Karpas-422 (cell line): ENCODE measurements around the gene MRPL54. TPM values are rescaled to one million over a fixed set of nuclear protein-coding genes. Genes with fewer than 3 reads are reported as not detected.
"Not testable (repeated sequence)": the region's sequence is repeated elsewhere in the genome, so short reads cannot be mapped to it uniquely, and the experiment has no call there.

Experiments used
- DNase-seq: peaks from one replicate; pipeline ENCODE4 v3.0.0-alpha.2; 2015
- H2AFZ ChIP-seq: fragments of 200-600 bp; sonication (generic); 2 replicates; pipeline ENCODE4 v1.6.1; 2014; ENCODE audit warnings: antibody characterized with exemption, low read length, mixed read lengths
- H3K27ac ChIP-seq: fragments of 200-600 bp; sonication (generic); 2 replicates; pipeline ENCODE4 v1.5.1; 2014; ENCODE audit warnings: mild to moderate bottlenecking, low read length, moderate library complexity
- H3K27me3 ChIP-seq: fragments of 200-600 bp; sonication (generic); 2 replicates; pipeline ENCODE4 v1.6.1; 2014; ENCODE audit warnings: low read length, mixed read lengths
- H3K36me3 ChIP-seq: fragments of 200-600 bp; sonication (generic); 2 replicates; pipeline ENCODE4 v1.6.1; 2014; ENCODE audit warnings: low read length, mixed read lengths; ENCODE audit not compliant: insufficient read depth
- H3K4me1 ChIP-seq: fragments of 200-600 bp; sonication (generic); 2 replicates; pipeline ENCODE4 v1.6.1; 2014; ENCODE audit warnings: mild to moderate bottlenecking, low read length, mixed read lengths
- H3K4me2 ChIP-seq: fragments of 200-600 bp; sonication (generic); 2 replicates; pipeline ENCODE4 v1.6.1; 2014; ENCODE audit warnings: low read length, low read depth, mild to moderate bottlenecking; ENCODE audit not compliant: poor library complexity, severe bottlenecking
- H3K4me3 ChIP-seq: fragments of 200-600 bp; sonication (generic); 2 replicates; pipeline ENCODE4 v1.5.1; 2014; ENCODE audit warnings: mild to moderate bottlenecking, antibody characterized with exemption, low read length, mixed read lengths
- H3K79me2 ChIP-seq: fragments of 200-600 bp; sonication (generic); 2 replicates; pipeline ENCODE4 v1.6.1; 2014; ENCODE audit warnings: mild to moderate bottlenecking, low read length, mixed read lengths
- H3K9ac ChIP-seq: fragments of 200-600 bp; sonication (generic); 2 replicates; pipeline ENCODE4 v1.6.0; 2014; ENCODE audit warnings: low read length
- H3K9me2 ChIP-seq: fragments of 200-600 bp; sonication (generic), shearing (Covaris generic); replicated peaks from 2 replicates; pipeline ENCODE4 v1.6.0; 2014; ENCODE audit warnings: mild to moderate bottlenecking, low read length, moderate library complexity; ENCODE audit not compliant: insufficient read depth
- H3K9me3 ChIP-seq: fragments of 300-700, 200-600 bp; sonication (generic); 2 replicates; pipeline ENCODE4 v1.6.1; 2014; ENCODE audit warnings: low read length, mixed read lengths
- H4K20me1 ChIP-seq: fragments of 200-600 bp; sonication (generic); 2 replicates; pipeline ENCODE4 v1.6.1; 2014; ENCODE audit warnings: mild to moderate bottlenecking, antibody characterized with exemption, low read length, low read depth; ENCODE audit not compliant: insufficient read depth
- total RNA-seq: library from RNA; depleted of rRNA; stranded (reverse); fragments of >200 nt; shearing (Covaris generic); gene quantifications from 2 replicates; pipeline ENCODE4 v1.2.3, GENCODE V29; 2014; ENCODE audit warnings: low replicate concordance

The MRPL54 gene
- total RNA-seq, 1 experiment from 2014 or later, result 44.2 TPM

DNA sequence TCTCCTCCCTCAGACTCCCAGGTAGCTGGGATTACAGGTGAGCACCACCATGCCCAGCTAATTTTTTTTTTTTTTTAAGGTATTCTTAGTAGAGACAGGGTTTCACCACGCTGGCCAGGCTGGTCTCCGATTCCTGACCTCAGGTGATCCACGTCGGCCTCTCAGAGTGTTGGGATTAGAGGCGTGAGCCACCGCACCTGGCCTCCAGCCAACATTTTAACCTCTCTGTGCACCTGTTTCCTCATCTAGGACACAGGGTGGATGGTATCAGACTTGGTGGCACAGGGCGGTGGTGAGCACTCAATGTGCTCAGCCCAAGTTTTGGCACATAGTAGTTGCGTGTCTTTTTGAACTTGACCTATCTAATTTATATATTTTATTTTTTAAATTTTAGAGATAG is 13.5 kb upstream of the MRPL54 start:
- H3K27ac ChIP-seq, result no peak overlapping the region
- H3K27me3 ChIP-seq, result no peaks in the 10 kb centered on the region
- H4K20me1 ChIP-seq, result no peaks in the 10 kb centered on the region
- no peak for DNase-seq
- no peaks in the 10 kb centered on the region for H3K79me2 ChIP-seq
- H3K4me3 ChIP-seq, result no peak overlapping the region
- H3K9ac ChIP-seq, result no peak overlapping the region
- no peak overlapping the region for H2AFZ ChIP-seq
- H3K9me2 ChIP-seq, result no peaks in the 10 kb centered on the region
- H3K4me1 ChIP-seq, result no peaks in the 10 kb centered on the region
- H3K9me3 ChIP-seq, result no peaks in the 10 kb centered on the region
- H3K36me3 ChIP-seq, result no peaks in the 10 kb centered on the region
- no peak overlapping the region for H3K4me2 ChIP-seq

DNA sequence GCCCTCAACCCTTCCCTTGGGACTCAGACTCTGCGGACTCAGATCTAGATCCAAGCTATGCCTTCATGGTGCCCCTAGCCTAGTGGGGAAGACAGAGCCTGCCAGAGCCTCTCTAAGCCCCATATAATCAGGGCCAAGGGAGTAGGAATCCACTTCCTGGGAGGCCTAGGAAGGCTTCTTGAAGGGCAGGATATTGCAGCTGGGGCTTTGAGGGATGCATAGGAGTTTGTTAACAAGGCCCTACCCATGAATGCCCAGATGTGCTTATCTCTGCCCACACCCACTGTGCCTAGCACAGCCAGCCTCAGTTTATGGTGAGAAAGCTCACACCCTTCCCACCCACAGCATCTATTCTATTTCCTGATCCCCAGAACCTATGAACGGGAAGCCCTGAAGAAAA is 12.3 kb upstream of the MRPL54 start:
- Histone ChIP-seq H3K27ac (no peak overlapping the region), H3K27me3 (no peaks in the 10 kb centered on the region), H3K4me3 (no peak overlapping the region), H3K9me3 (no peaks in the 10 kb centered on the region), H3K9ac (no peak overlapping the region), H3K4me2 (no peak overlapping the region), H3K36me3 (no peaks in the 10 kb centered on the region), H2AFZ (no peak overlapping the region), H3K4me1 (no peaks in the 10 kb centered on the region), H3K79me2 (no peaks in the 10 kb centered on the region), H3K9me2 (no peaks in the 10 kb centered on the region), H4K20me1 (no peaks in the 10 kb centered on the region)
- DNase-seq, result no peak

DNA sequence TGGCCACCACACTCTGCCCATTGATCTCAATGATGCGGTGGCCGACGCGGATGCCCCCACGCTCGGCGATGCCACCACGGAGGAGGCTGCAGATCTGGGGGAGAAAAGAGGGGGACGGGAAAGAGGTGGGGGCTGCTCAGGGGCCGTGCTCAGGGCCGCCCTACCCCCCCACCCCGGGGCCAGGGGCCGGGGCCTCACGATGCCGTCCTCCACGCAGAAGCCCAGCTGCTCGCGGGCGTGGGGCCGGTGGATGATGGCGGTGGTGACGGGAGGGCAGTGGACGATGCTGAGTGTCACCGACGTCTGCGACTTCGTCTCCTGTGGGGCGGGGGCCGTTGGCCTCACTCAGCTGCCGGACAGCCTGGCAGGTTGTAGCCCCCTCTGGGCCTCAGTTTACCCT is 11.2 kb upstream of the MRPL54 start:
- H3K4me1 ChIP-seq, result no peaks in the 10 kb centered on the region
- H3K9me2 ChIP-seq, result no peaks in the 10 kb centered on the region
- no peaks in the 10 kb centered on the region for H4K20me1 ChIP-seq
- DNase-seq, result no peak
- H3K9me3 ChIP-seq, result no peaks in the 10 kb centered on the region
- no peak overlapping the region for H3K4me2 ChIP-seq
- no peaks in the 10 kb centered on the region for H3K27me3 ChIP-seq
- no peak overlapping the region for H3K27ac ChIP-seq
- H2AFZ ChIP-seq, result no peak overlapping the region
- H3K36me3 ChIP-seq, result no peaks in the 10 kb centered on the region
- no peak overlapping the region for H3K4me3 ChIP-seq
- H3K9ac ChIP-seq, result no peak overlapping the region
- no peaks in the 10 kb centered on the region for H3K79me2 ChIP-seq

DNA sequence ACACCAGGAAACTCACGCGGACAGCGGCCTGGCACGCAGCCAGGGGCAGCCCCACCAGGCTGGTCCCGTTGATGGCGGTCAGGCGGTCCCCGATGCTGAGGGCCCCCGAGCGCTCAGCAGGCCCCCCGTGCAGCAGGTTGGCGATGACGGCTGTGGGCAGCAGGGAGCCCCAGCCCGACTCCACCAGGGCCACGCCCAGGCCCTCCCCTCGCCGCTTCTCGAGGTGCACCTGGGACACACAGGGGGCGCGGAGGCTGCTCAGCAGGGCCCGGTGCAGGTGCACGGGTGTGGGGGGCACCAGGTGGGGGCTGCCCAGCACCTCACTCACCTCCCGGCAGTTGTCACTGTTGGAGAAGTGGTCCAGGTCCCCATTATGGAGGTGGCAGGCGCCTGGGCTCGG is 10.0 kb upstream of the MRPL54 start:
- no peaks in the 10 kb centered on the region for H4K20me1 ChIP-seq
- H3K9ac ChIP-seq, result no peak overlapping the region
- H3K79me2 ChIP-seq, result no peaks in the 10 kb centered on the region
- no peaks in the 10 kb centered on the region for H3K27me3 ChIP-seq
- H3K4me2 ChIP-seq, result no peak overlapping the region
- H3K4me1 ChIP-seq, result no peaks in the 10 kb centered on the region
- no peak overlapping the region for H3K27ac ChIP-seq
- no peaks in the 10 kb centered on the region for H3K9me3 ChIP-seq
- H3K4me3 ChIP-seq, result no peak overlapping the region
- no peaks in the 10 kb centered on the region for H3K36me3 ChIP-seq
- no peak overlapping the region for H2AFZ ChIP-seq
- no peak for DNase-seq
- H3K9me2 ChIP-seq, result no peaks in the 10 kb centered on the region

GRCh38 chr19:3753631-3754410 is 8.7 kb upstream of the MRPL54 start:
- Histone ChIP-seq H3K9ac (no peak overlapping the region), H3K4me2 (no peak overlapping the region), H3K9me2 (no peaks in the 10 kb centered on the region), H3K9me3 (no peaks in the 10 kb centered on the region), H3K27ac (no peak overlapping the region), H3K27me3 (no peaks in the 10 kb centered on the region), H3K36me3 (no peaks in the 10 kb centered on the region), H3K79me2 (no peaks in the 10 kb centered on the region), H3K4me3 (no peak overlapping the region), H3K4me1 (no peaks in the 10 kb centered on the region), H2AFZ (no peak overlapping the region), H4K20me1 (no peaks in the 10 kb centered on the region)
- DNase-seq, result no peak

DNA sequence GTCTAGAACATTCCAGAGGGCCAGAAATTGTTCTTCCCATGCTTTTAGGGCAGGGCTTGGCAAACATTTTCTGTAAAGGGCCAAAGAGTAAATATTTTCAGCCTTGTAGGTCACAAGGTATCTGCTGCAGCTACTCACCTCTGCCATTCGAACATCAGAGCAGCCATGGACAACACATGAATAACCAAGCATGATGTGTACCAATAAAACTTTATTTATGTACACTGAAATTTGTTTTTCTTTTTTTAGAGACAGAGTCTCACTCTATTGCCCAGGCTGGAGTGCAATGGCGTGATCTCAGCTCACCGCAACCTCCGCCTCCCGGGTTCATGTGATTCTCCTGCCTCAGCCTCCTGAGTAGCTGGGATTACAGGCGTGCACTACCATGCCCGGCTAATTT is 4.8 kb upstream of the MRPL54 start:
- H3K27ac ChIP-seq, H3K4me1 ChIP-seq, H3K36me3 ChIP-seq, H4K20me1 ChIP-seq, H3K9ac ChIP-seq, DNase-seq, H3K9me3 ChIP-seq, H2AFZ ChIP-seq, H3K27me3 ChIP-seq, H3K9me2 ChIP-seq, H3K4me2 ChIP-seq, H3K4me3 ChIP-seq: not testable (repeated sequence)
- H3K79me2 ChIP-seq, result peaks cover 19% of the 10 kb centered on the region

DNA sequence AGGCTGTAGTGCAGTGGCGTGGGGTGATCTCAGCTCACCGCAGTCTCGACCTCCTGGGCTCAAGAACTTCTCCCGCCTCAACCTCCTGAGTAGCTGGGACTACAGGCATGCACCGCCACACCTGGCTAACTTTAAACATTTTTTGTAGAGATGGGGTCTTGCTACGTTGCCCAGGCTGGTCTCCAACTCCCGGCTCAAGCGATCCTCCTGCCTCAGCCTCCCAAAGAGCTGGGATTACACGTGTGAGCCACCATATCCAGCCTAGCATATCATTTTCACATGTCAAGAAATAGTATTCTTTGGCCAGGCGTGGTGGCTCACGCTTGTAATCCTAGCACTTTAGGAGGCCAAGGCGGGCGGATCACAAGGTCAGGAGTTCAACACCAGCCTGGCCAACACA is 4.2 kb upstream of the MRPL54 start:
- not testable (repeated sequence) for H3K36me3 ChIP-seq, H3K9ac ChIP-seq, H3K9me2 ChIP-seq, H2AFZ ChIP-seq, H3K4me3 ChIP-seq, H3K27me3 ChIP-seq, H3K9me3 ChIP-seq, H3K4me2 ChIP-seq, H4K20me1 ChIP-seq, H3K27ac ChIP-seq, DNase-seq
- H3K4me1 ChIP-seq, result peaks cover 14% of the 10 kb centered on the region
- peaks cover 23% of the 10 kb centered on the region for H3K79me2 ChIP-seq

DNA sequence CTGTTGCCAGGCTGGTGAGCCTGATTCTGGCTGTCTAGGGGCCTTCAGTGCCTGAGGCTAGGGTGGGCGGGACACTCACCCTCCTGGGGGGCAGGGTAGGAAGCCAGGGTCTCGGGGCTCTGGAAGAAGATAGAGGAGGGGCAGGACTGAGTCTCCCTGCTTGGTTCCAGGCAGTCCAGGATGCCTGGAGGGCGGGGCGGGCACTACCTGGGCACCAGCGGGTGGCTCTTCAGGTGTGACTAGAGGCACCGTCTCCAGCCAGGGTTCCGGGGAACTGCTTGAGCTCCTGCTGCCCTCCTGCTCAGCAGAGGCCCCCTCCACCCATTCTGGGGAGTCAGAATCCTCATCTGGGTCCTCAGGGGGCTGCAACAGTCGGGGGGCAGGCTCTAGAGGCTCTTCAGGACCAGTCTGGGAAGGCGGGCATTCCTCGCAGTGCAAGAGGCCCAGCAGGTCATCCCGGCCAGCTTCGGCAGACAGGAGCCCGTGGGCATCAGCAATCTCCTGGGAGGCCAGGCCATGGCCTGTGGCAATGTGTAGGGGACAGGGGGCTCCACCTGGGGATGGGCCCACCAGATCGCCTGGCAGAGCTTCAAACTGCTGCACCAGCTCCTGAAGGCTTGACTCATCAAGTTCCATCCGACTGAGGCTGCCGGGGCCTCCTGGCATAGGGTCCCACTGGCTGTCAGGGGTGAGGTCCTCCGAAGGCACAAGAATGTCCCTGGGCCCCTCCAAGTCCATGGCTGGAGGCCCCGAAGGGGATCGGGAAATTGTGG is 2.8 kb upstream of the MRPL54 start:
- Histone ChIP-seq H3K27ac (no peak overlapping the region), H3K4me2 (peak overlapping the region; percentile 81), H3K9me3 (no peaks in the 10 kb centered on the region), H2AFZ (no peak overlapping the region), H3K27me3 (no peaks in the 10 kb centered on the region), H3K9me2 (no peaks in the 10 kb centered on the region), H3K9ac (no peak overlapping the region), H4K20me1 (no peaks in the 10 kb centered on the region), H3K79me2 (peaks cover 25% of the 10 kb centered on the region), H3K4me1 (peaks cover 16% of the 10 kb centered on the region), H3K36me3 (no peaks in the 10 kb centered on the region), H3K4me3 (no peak overlapping the region)
- DNase-seq, result no peak
